ENCODE data around the gene MCCC1.

GRCh38 chr3:182979103-182979673 is 120.1 kb downstream of the MCCC1 start:
- TF ChIP-seq CTCF (optimal IDR thresholded peaks at IDR 0.05 in 1 of 3, IDR thresholded peaks at IDR 0.05 in 1 of 3, conservative IDR thresholded peaks at IDR 0.05 in 1 of 3; ENCODE audit: extremely low read depth in 1 of 3, insufficient read depth in 2 of 3, low read length in 3 of 3) (no peak), EZH2 (IDR thresholded peaks at IDR 0.05; ENCODE audit: low read length) (no peak)
